B cell (primary cell): Measurements from ENCODE around the gene LSG1. TPM values are rescaled to one million over a fixed set of nuclear protein-coding genes. Genes with fewer than 3 reads are reported as not detected.

ENCODE experiments used
- ATAC-seq: fragments of 200-7000 bp; cut with Tn5 transposase; one replicate; pipeline ENCODE4 v1.10.0; 2021; ENCODE audit warnings: low read depth, mild to moderate bottlenecking, moderate number of reproducible peaks, moderate library complexity
- CTCF ChIA-PET: fragments of 350-600 bp; sonication (Branson Sonifier 250); formaldehyde crosslinking; loops from one replicate; lab custom pipeline; 2021; ENCODE audit warnings: antibody characterized with exemption, inconsistent platforms; lab: Charles Lee
- POLR2A ChIA-PET: fragments of 350-600 bp; sonication (Branson Sonifier 250); formaldehyde crosslinking; loops from one replicate; lab custom pipeline; 2021; ENCODE audit warnings: antibody characterized with exemption; lab: Charles Lee
- DNase-seq: peaks from one replicate; pipeline ENCODE4 v3.0.0; 2013
- H2AFZ ChIP-seq: 2 replicates; pipeline ENCODE4 v1.6.1; 2012; ENCODE audit warnings: mild to moderate bottlenecking, low read depth, low read length; ENCODE audit not compliant: insufficient read depth, poor library complexity, severe bottlenecking
- H3K27ac ChIP-seq, 2 donors: 1 replicate in 1 of 2; 2 replicates in 1 of 2; pipeline ENCODE4 v1.5.1; 2012 to 2013; ENCODE audit warnings: low read length in 2 of 2, mild to moderate bottlenecking in 2 of 2, moderate library complexity in 1 of 2
- H3K27me3 ChIP-seq, 4 experiments: fragments of 200-600 bp in 1 of 4; sonication (generic) in 1 of 4; replicated peaks in 1 of 4; 1 replicate in 2 of 4; 2 replicates in 2 of 4; pipeline versions ENCODE4 v1.6.1 to v1.7.0; 2013 to 2016; ENCODE audit warnings: low read length in 3 of 4, mild to moderate bottlenecking in 2 of 4, mixed read lengths in 1 of 4, moderate library complexity in 1 of 4; ENCODE audit not compliant: insufficient read depth in 4 of 4, control insufficient read depth in 3 of 4; ENCODE audit errors: control extremely low read depth in 1 of 4
- H3K36me3 ChIP-seq, 2 experiments: replicated peaks in 1 of 2; 1 replicate in 1 of 2; 2 replicates in 1 of 2; pipeline versions ENCODE4 v1.6.1 to v1.7.1; 2013; ENCODE audit warnings: low read length in 1 of 2; ENCODE audit not compliant: insufficient read depth in 2 of 2, control insufficient read depth in 1 of 2; ENCODE audit errors: control extremely low read depth in 1 of 2, extremely low read depth in 1 of 2
- H3K4me1 ChIP-seq, 2 donors: fragments of 200-600 bp in 1 of 2; sonication (generic) in 1 of 2; 1 replicate in 1 of 2; 2 replicates in 1 of 2; pipeline versions ENCODE4 v1.5.1 to v1.6.1; 2013 to 2017; ENCODE audit warnings: low read length in 2 of 2; ENCODE audit not compliant: control insufficient read depth in 2 of 2, insufficient read depth in 2 of 2
- H3K4me2 ChIP-seq: replicated peaks from 2 replicates; pipeline ENCODE3; 2012; ENCODE audit warnings: mild to moderate bottlenecking, low read depth, low read length; ENCODE audit not compliant: poor library complexity, severe bottlenecking
- H3K4me3 ChIP-seq, 5 experiments: fragments of 200-600 bp in 1 of 5; sonication (generic) in 1 of 5; 1 replicate in 3 of 5; 2 replicates in 2 of 5; pipeline versions ENCODE4 v1.5.1 to v1.7.0; 2011 to 2016; ENCODE audit warnings: low read length in 4 of 5, mild to moderate bottlenecking in 4 of 5, low read depth in 2 of 5, control low read depth in 1 of 5, moderate library complexity in 1 of 5; ENCODE audit not compliant: insufficient read depth in 1 of 5; ENCODE audit errors: control extremely low read depth in 1 of 5, extremely low read depth in 1 of 5
- H3K79me2 ChIP-seq: fragments of 200-600 bp; sonication (generic); one replicate; pipeline ENCODE4 v1.6.0; 2016; ENCODE audit warnings: low read length; ENCODE audit not compliant: control insufficient read depth, insufficient read depth
- H3K9ac ChIP-seq: fragments of 200-600 bp; sonication (generic); 2 replicates; pipeline ENCODE4 v1.6.1; 2017; ENCODE audit warnings: mild to moderate bottlenecking, low read length, moderate library complexity
- H3K9me3 ChIP-seq, 3 donors: one replicate each; pipeline versions ENCODE4 v1.6.1 to v1.7.1; 2013; ENCODE audit warnings: low read length in 2 of 3; ENCODE audit not compliant: control insufficient read depth in 2 of 3, insufficient read depth in 1 of 3; ENCODE audit errors: control extremely low read depth in 1 of 3
- H4K20me1 ChIP-seq: 2 replicates; pipeline ENCODE4 v1.6.0; 2012; ENCODE audit warnings: mild to moderate bottlenecking, low read length; ENCODE audit not compliant: insufficient read depth, control insufficient read depth, poor library complexity, severe bottlenecking
- H3K27ac Mint-ChIP-seq: one replicate; pipeline ENCODE4 v1.8.0; 2021; ENCODE audit warnings: mixed read lengths
- H3K27me3 Mint-ChIP-seq: one replicate; pipeline ENCODE4 v1.8.0; 2021; ENCODE audit warnings: mixed read lengths
- H3K4me1 Mint-ChIP-seq: one replicate; pipeline ENCODE4 v1.8.0; 2021; ENCODE audit warnings: mixed read lengths
- H3K4me3 Mint-ChIP-seq: one replicate; pipeline ENCODE4 v1.8.0; 2021; ENCODE audit warnings: mixed read lengths
- H3K9me3 Mint-ChIP-seq: one replicate; pipeline ENCODE4 v1.8.0; 2022; ENCODE audit warnings: mixed read lengths; ENCODE audit not compliant: insufficient read depth
- EZH2 ChIP-seq: IDR thresholded peaks from 2 replicates; pipeline ENCODE4 v1.6.1; 2012; ENCODE audit warnings: borderline replicate concordance, low read depth, mild to moderate bottlenecking, moderate library complexity, low read length; ENCODE audit not compliant: insufficient read depth, poor library complexity, severe bottlenecking
- WGBS: methylation state at CpG from one replicate; pipeline ENCODE4 v1.1.5; 2013; ENCODE audit warnings: missing lambda C conversion rate; ENCODE audit not compliant: insufficient coverage; 5-methylcytosine and 5-hydroxymethylcytosine counted together
- intact Hi-C: fragments of 100-400 bp; cut with micrococcal nuclease; formaldehyde crosslinking; loops from one replicate; pipeline ENCODE4 v1.10.0; 2022
- polyA plus RNA-seq: library from polyadenylated mRNA; depleted of rRNA; stranded (reverse); fragments of >200 nt; gene quantifications from 2 replicates; pipeline ENCODE4 v1.2.3, GENCODE V29; 2012
- total RNA-seq, 2 donors: library from RNA; stranded (reverse); fragments of 120-200 nt in 1 of 2; gene quantifications; 1 replicate in 1 of 2; 2 replicates in 1 of 2; pipeline versions ENCODE4 v1.2.3 to v1.2.4, GENCODE V29; 2013 to 2022
- TF ChIP-seq, protein P1 (sequence below): fragments of 200-600 bp; IDR thresholded peaks from one replicate; pipeline ENCODE4 v1.8.0; 2022; ENCODE audit warnings: antibody characterized with exemption, mild to moderate bottlenecking

The LSG1 gene
- total and polyA plus RNA-seq, 2 donors (not counting 1 experiment from before 2014, with no cell fraction given): 29.4 to 54.6 TPM

- Histone ChIP-seq H4K20me1 (peaks cover 32% of the 10 kb centered on the region), H3K4me3 (peak overlapping the region; percentile 67 to 99 (median 85)), H3K36me3 (peaks cover 0 to 8% of the 10 kb centered on the region in 2 experiments), H3K27ac (peak overlapping the region; percentile 92 to 96), H3K4me1 (peaks cover 13 to 15% of the 10 kb centered on the region in 2 donors), H3K79me2 (peaks cover 43% of the 10 kb centered on the region), H3K27me3 (no peaks in the 10 kb centered on the region), H3K4me2 (peak overlapping the region; percentile 76), H2AFZ (peak overlapping the region; percentile 81), H3K9me3 (no peaks in the 10 kb centered on the region), H3K9ac (peak overlapping the region; percentile 71)
- no peak for DNase-seq
- Mint-ChIP-seq H3K27me3 (peaks cover 6% of the 10 kb centered on the region), H3K4me3 (peak overlapping the region; percentile 99), H3K9me3 (no peaks in the 10 kb centered on the region), H3K27ac (peak overlapping the region; percentile 99), H3K4me1 (peaks cover 25% of the 10 kb centered on the region)
- ChIA-PET POLR2A (interaction anchor here (0.8 to 2.4 kb wide), 11 partner anchors 11 to 589 kb away, joined by 3 to 27 read pairs (median 4); partner anchors contain the start of gene TMEM44), CTCF (interaction anchor here (1.0 to 10.9 kb wide), 25 partner anchors 9 to 871 kb away, joined by 3 to 231 read pairs (median 5); partner anchors contain the start of genes FAM43A, TMEM44 and XXYLT1)
- no peak for ATAC-seq
- WGBS: 0% methylated on average over 4 of the region's 5 CpGs
- intact Hi-C loops: loop anchor here (5.0 kb wide), 3 partner anchors 184 to 871 kb away; partner anchors contain the start of genes ATP13A3 and PPP1R2
- TF ChIP-seq, protein P1, sequence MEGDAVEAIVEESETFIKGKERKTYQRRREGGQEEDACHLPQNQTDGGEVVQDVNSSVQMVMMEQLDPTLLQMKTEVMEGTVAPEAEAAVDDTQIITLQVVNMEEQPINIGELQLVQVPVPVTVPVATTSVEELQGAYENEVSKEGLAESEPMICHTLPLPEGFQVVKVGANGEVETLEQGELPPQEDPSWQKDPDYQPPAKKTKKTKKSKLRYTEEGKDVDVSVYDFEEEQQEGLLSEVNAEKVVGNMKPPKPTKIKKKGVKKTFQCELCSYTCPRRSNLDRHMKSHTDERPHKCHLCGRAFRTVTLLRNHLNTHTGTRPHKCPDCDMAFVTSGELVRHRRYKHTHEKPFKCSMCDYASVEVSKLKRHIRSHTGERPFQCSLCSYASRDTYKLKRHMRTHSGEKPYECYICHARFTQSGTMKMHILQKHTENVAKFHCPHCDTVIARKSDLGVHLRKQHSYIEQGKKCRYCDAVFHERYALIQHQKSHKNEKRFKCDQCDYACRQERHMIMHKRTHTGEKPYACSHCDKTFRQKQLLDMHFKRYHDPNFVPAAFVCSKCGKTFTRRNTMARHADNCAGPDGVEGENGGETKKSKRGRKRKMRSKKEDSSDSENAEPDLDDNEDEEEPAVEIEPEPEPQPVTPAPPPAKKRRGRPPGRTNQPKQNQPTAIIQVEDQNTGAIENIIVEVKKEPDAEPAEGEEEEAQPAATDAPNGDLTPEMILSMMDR: peak; percentile 92
- TF ChIP-seq EZH2: no peak
Observed at GRCh38 chr3:194671511-194671899, 486 bp downstream of the LSG1 start.

DNA sequence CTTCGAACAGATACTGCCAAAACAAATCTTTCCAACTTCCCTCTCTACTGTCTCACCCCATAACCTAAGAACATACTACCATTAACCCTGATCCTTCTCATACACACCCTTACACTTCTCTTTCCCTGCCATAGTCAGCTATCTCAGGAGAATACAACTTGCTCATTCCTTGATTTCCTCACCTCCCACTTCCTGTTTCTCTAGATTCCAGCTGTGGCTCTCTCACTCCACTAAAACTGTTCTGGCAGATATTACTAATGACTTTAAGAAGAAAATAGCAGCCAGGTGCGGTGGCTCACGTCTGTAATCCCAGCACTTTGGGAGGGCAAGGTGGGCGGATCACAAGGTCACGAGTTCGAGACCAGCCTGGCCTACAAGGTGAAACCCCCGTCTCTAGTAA, 4.6 kb downstream of the LSG1 start:
- ATAC-seq (no peak), DNase-seq (no peak)
- TF ChIP-seq EZH2: no peak
- TF ChIP-seq, protein P1: no peak
- Histone ChIP-seq H4K20me1 (peaks cover 35% of the 10 kb centered on the region), H3K4me3 (no peak overlapping the region), H3K27ac (no peak overlapping the region), H3K79me2 (peaks cover 48% of the 10 kb centered on the region), H3K9me3 (no peaks in the 10 kb centered on the region), H3K27me3 (no peaks in the 10 kb centered on the region), H2AFZ (no peak overlapping the region), H3K9ac (no peak overlapping the region), H3K4me2 (no peak overlapping the region), H3K36me3 (peaks cover 3 to 39% of the 10 kb centered on the region in 2 experiments), H3K4me1 (peaks cover 11 to 13% of the 10 kb centered on the region in 2 donors)
- no peaks in the 10 kb centered on the region for H3K9me3 Mint-ChIP-seq
- no peak overlapping the region for H3K4me3 Mint-ChIP-seq
- ChIA-PET CTCF (interaction anchor here (1.0 to 10.9 kb wide), 4 partner anchors 10 to 595 kb away, joined by 3 to 231 read pairs (median 4); partner anchors contain the start of gene FAM43A), POLR2A (interaction anchor here (0.8 kb wide), 1 partner anchor 602 kb away, joined by 4 read pairs; no protein-coding TSS in a partner anchor)
- H3K4me1 Mint-ChIP-seq: peaks cover 21% of the 10 kb centered on the region
- H3K27me3 Mint-ChIP-seq: no peaks in the 10 kb centered on the region
- no peak overlapping the region for H3K27ac Mint-ChIP-seq
- WGBS: 83% methylated on average over 7 of the region's 7 CpGs
- intact Hi-C loops: no loop called here
